T-cell (primary cell): ENCODE data around the gene DLG1. TPM values are rescaled to one million over a fixed set of nuclear protein-coding genes. Genes with fewer than 3 reads are reported as not detected.
"Not testable (repeated sequence)": the region's sequence is repeated elsewhere in the genome, so short reads cannot be mapped to it uniquely, and the experiment has no call there.

ENCODE experiments used
- ATAC-seq, 4 experiments: fragments of 200-7000 bp in 3 of 4; fragments of 150-1000 bp in 1 of 4; cut with Tn5 transposase; replicated peaks in 1 of 4; 1 replicate in 3 of 4; 2 replicates in 1 of 4; pipeline ENCODE4 v1.10.0; 2021; ENCODE audit warnings: moderate library complexity in 3 of 4, mild to moderate bottlenecking in 2 of 4, moderate number of reproducible peaks in 1 of 4
- CTCF ChIA-PET, 2 donors: fragments of 300-600 bp; sonication (Branson Sonifier 250); formaldehyde crosslinking; loops; one replicate each; lab custom pipeline; 2022; ENCODE audit warnings: antibody characterized with exemption in 2 of 2; lab: Charles Lee
- POLR2A ChIA-PET, 2 donors: fragments of 300-600 bp; sonication (Branson Sonifier 250); formaldehyde crosslinking; loops; one replicate each; lab custom pipeline; 2022; ENCODE audit warnings: antibody characterized with exemption in 2 of 2; lab: Charles Lee
- DNase-seq, 35 experiments: peaks; one replicate each; pipeline versions ENCODE4 v3.0.0 to v3.0.0-alpha.2; 2013 to 2023
- H3K27ac ChIP-seq: one replicate; pipeline ENCODE4 v1.5.1; 2013; ENCODE audit warnings: low read length
- H3K27me3 ChIP-seq, 2 experiments: replicated peaks in 1 of 2; 1 replicate in 1 of 2; 2 replicates in 1 of 2; pipeline versions ENCODE4 v1.6.1 to v1.7.0; 2013; ENCODE audit warnings: low read length in 1 of 2, mixed read lengths in 1 of 2; ENCODE audit not compliant: control insufficient read depth in 2 of 2, insufficient read depth in 2 of 2; ENCODE audit errors: extremely low read depth in 1 of 2
- H3K36me3 ChIP-seq, 2 donors: 1 replicate in 1 of 2; 2 replicates in 1 of 2; pipeline versions ENCODE4 v1.6.1 to v1.7.0; 2013; ENCODE audit warnings: low read length in 1 of 2; ENCODE audit not compliant: control insufficient read depth in 2 of 2, insufficient read depth in 1 of 2; ENCODE audit errors: extremely low read depth in 1 of 2
- H3K4me1 ChIP-seq, 2 experiments: 1 replicate in 1 of 2; 2 replicates in 1 of 2; pipeline versions ENCODE4 v1.6.1 to v1.7.0; 2013; ENCODE audit warnings: low read length in 2 of 2, mixed read lengths in 1 of 2; ENCODE audit not compliant: insufficient read depth in 2 of 2, control insufficient read depth in 1 of 2; ENCODE audit errors: extremely low read depth in 1 of 2
- H3K4me3 ChIP-seq, 2 donors: 1 replicate in 1 of 2; 2 replicates in 1 of 2; pipeline versions ENCODE4 v1.5.1 to v1.7.0; 2013; ENCODE audit warnings: mild to moderate bottlenecking in 2 of 2, low read length in 1 of 2, moderate library complexity in 1 of 2; ENCODE audit not compliant: control insufficient read depth in 1 of 2; ENCODE audit errors: extremely low read depth in 1 of 2
- H3K9me3 ChIP-seq: 2 replicates; pipeline ENCODE4 v1.7.0; 2013
- H3K27ac Mint-ChIP-seq, 2 donors: one replicate each; pipeline ENCODE4 v1.8.0; 2020 to 2021; ENCODE audit warnings: mild to moderate bottlenecking in 2 of 2, mixed read lengths in 2 of 2
- H3K27me3 Mint-ChIP-seq, 2 donors: one replicate each; pipeline ENCODE4 v1.8.0; 2021 to 2022; ENCODE audit warnings: mixed read lengths in 2 of 2
- H3K36me3 Mint-ChIP-seq: one replicate; pipeline ENCODE4 v1.8.0; 2021; ENCODE audit warnings: mixed read lengths
- H3K4me1 Mint-ChIP-seq, 3 donors: one replicate each; pipeline ENCODE4 v1.8.0; 2020 to 2022; ENCODE audit warnings: mixed read lengths in 3 of 3, mild to moderate bottlenecking in 1 of 3
- H3K4me3 Mint-ChIP-seq, 3 donors: one replicate each; pipeline ENCODE4 v1.8.0; 2020 to 2022; ENCODE audit warnings: mild to moderate bottlenecking in 3 of 3, mixed read lengths in 3 of 3, moderate library complexity in 3 of 3
- H3K9me3 Mint-ChIP-seq, 3 donors: one replicate each; pipeline ENCODE4 v1.8.0; 2020 to 2022; ENCODE audit warnings: mixed read lengths in 3 of 3
- WGBS: methylation state at CpG from one replicate; pipeline ENCODE4 v1.1.5; 2013; ENCODE audit warnings: missing lambda C conversion rate; ENCODE audit not compliant: insufficient coverage; 5-methylcytosine and 5-hydroxymethylcytosine counted together
- total RNA-seq, 35 experiments: library from RNA in 6 of 35; stranded (reverse) in 6 of 35; fragments of 120-200 nt in 1 of 35; gene quantifications; one replicate each; pipeline versions ENCODE4 v1.2.1 to v1.2.4 and lab custom pipeline; 2013 to 2026

DLG1 gene
- total RNA-seq, 5 donors from 2014 or later (not counting 1 experiment from before 2014, with no cell fraction given) = 65.5 to 96.5 (median 68.4) TPM

DNA sequence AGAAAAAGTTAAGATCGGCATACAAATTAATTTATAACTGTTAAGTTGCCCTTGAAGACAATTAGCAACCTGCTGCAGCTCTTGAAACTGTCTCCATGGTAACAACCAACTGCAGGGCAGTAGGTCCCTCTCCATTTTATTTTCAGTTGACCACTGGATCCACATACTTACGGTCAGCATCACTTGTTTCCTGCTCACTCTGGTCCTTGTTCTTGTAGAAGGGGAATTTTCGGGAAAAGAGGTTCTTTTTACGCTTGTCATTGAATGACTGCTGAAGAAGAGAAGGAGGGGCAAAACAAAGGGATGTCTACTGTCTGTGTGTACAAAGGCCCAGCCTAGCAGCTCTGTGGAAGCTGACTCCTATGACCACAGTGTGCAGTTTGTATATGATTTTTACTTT, 222.0 kb downstream of the DLG1 start:
- no peak for DNase-seq
- Histone ChIP-seq H3K27me3 (no peaks in the 10 kb centered on the region), H3K4me1 (no peaks in the 10 kb centered on the region), H3K4me3 (no peak overlapping the region), H3K9me3 (no peaks in the 10 kb centered on the region), H3K36me3 (no peaks in the 10 kb centered on the region), H3K27ac (no peak overlapping the region)
- Mint-ChIP-seq H3K36me3 (peaks cover 29% of the 10 kb centered on the region), H3K9me3 (no peaks in the 10 kb centered on the region), H3K27ac (no peak overlapping the region), H3K27me3 (no peaks in the 10 kb centered on the region), H3K4me1 (no peaks in the 10 kb centered on the region), H3K4me3 (no peak overlapping the region)
- no CpG with 5 or more reads among the region's 4 CpGs for WGBS
- POLR2A ChIA-PET = interaction anchor here in 1 of 2 donors (0.6 kb wide), 1 partner anchor 227 kb away, joined by 3 read pairs; no protein-coding TSS in a partner anchor
- ATAC-seq = no peak
- CTCF ChIA-PET = no interaction called here

DNA sequence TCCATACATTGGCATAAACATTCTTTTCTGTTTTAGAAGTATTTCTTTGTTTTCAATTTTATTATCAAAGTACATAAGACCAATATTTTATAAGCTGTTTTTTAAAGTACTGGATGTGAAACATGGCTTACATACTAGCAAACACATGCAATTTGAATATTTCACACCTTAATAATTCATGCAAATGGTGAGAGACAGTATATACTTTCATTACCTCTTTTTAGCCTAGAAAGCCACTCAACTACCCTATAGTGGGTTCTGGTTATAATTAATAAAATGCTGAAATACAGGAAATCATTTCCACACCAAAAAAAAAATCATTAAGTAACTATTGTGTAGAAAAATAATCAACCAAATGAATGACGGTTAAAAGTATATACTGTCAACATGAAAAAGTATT, 230.3 kb downstream of the DLG1 start:
- peaks cover 21% of the 10 kb centered on the region for H3K36me3 Mint-ChIP-seq
- ChIA-PET POLR2A (no interaction called here), CTCF (no interaction called here)
- no peaks in the 10 kb centered on the region for H3K27me3 Mint-ChIP-seq
- no peaks in the 10 kb centered on the region for H3K9me3 ChIP-seq
- peaks cover 0 to 17% of the 10 kb centered on the region in 2 donors for H3K36me3 ChIP-seq
- no peak for DNase-seq
- H3K4me1 Mint-ChIP-seq = no peaks in the 10 kb centered on the region
- H3K27me3 ChIP-seq = no peaks in the 10 kb centered on the region
- no peak overlapping the region for H3K4me3 Mint-ChIP-seq
- H3K27ac ChIP-seq = no peak overlapping the region
- no peak overlapping the region for H3K27ac Mint-ChIP-seq
- no peaks in the 10 kb centered on the region for H3K4me1 ChIP-seq
- ATAC-seq = no peak
- no peak overlapping the region for H3K4me3 ChIP-seq
- WGBS = no CpG with 5 or more reads among the region's 1 CpG
- H3K9me3 Mint-ChIP-seq = no peaks in the 10 kb centered on the region

DNA sequence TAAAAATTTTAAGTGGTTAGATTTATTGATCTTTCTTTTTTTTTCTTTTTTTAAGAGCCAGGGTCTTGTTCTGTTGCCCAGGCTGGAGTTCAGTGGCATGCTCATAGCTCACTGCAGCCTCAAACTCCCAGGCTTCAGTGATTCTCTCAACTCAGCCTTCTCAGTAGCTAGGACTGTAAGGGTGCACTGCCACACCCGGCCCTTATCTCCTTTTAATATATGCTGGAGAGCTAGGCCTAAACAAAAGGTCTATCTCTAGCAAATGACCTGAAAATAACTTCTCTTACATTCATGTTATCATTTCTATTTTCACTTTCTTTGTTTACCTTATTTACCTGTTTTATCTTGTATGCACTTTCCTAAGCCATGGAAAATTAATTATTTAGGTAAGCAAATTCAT, 233.6 kb downstream of the DLG1 start:
- no peaks in the 10 kb centered on the region for H3K9me3 Mint-ChIP-seq
- DNase-seq = no peak

DNA sequence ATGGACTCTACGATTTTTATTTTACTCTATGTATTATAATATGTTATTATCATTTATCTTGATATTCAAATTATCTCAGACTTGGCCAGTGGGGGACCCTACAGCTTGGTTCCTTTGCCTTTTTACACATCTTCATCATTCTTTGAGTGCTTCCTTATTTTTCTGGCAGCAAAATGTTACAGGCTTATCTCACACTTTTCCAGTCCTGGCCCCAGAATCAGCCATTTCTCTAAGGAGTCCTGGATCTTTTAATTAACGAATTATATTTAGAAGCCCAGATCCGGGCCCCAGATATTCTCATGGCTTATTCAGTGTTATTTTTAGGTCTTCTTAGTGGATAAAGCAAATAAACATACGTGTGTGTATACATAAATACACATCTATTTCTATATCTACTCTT, 236.0 kb downstream of the DLG1 start:
- Histone ChIP-seq H3K27ac (no peak overlapping the region), H3K9me3 (no peaks in the 10 kb centered on the region), H3K4me1 (no peaks in the 10 kb centered on the region), H3K4me3 (no peak overlapping the region), H3K36me3 (peaks cover 0 to 42% of the 10 kb centered on the region in 2 donors), H3K27me3 (no peaks in the 10 kb centered on the region)
- Mint-ChIP-seq H3K9me3 (no peaks in the 10 kb centered on the region), H3K27ac (no peak overlapping the region), H3K27me3 (no peaks in the 10 kb centered on the region), H3K4me3 (no peak overlapping the region), H3K36me3 (peaks cover 48% of the 10 kb centered on the region), H3K4me1 (no peaks in the 10 kb centered on the region)
- WGBS = no CpG with 5 or more reads among the region's 4 CpGs
- ChIA-PET CTCF (interaction anchor here in 1 of 2 donors (0.7 kb wide), 1 partner anchor 82 kb away, joined by 3 read pairs; no protein-coding TSS in a partner anchor), POLR2A (no interaction called here)
- ATAC-seq (no peak), DNase-seq (no peak)

More for the DNA sequence above, 233.6 kb downstream of the DLG1 start:
- Histone ChIP-seq H3K27me3 (no peaks in the 10 kb centered on the region), H3K9me3 (no peaks in the 10 kb centered on the region), H3K4me1 (no peaks in the 10 kb centered on the region), H3K27ac (no peak overlapping the region), H3K4me3 (no peak overlapping the region), H3K36me3 (peaks cover 0 to 28% of the 10 kb centered on the region in 2 donors)
- H3K4me3 Mint-ChIP-seq = no peak overlapping the region
- WGBS = 100% methylated on average over 1 of the region's 1 CpG
- H3K27me3 Mint-ChIP-seq = no peaks in the 10 kb centered on the region
- H3K36me3 Mint-ChIP-seq = peaks cover 28% of the 10 kb centered on the region
- POLR2A ChIA-PET = no interaction called here
- no peaks in the 10 kb centered on the region for H3K4me1 Mint-ChIP-seq
- CTCF ChIA-PET = no interaction called here
- H3K27ac Mint-ChIP-seq = no peak overlapping the region
- no peak for ATAC-seq

DNA sequence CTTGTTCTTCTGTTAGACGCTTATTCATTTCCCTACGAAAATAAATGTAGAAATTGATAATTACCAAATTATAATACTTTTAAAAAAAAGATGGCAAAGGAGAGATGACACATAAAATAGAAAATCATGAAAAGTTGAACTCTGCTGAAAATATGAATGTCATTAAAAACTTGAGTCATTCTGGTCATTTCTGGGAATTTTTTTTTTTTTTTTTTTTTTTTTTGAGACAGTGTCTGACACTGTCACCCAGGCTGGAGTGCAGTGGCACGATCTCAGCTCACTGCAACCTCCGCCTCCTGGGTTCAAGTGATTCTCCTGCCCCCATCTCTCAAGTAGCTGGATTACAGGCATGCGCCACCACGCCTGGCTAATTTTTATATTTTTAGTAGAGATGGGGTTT, 246.8 kb downstream of the DLG1 start:
- peaks cover 51% of the 10 kb centered on the region for H3K36me3 Mint-ChIP-seq
- ATAC-seq, H3K4me1 ChIP-seq, POLR2A ChIA-PET, H3K4me3 Mint-ChIP-seq, H3K27me3 Mint-ChIP-seq, H3K9me3 Mint-ChIP-seq, H3K27ac ChIP-seq, H3K9me3 ChIP-seq, H3K4me1 Mint-ChIP-seq, DNase-seq, H3K27ac Mint-ChIP-seq, H3K27me3 ChIP-seq, H3K4me3 ChIP-seq: not testable (repeated sequence)
- WGBS = no CpG with 5 or more reads among the region's 6 CpGs
- CTCF ChIA-PET = interaction anchor here in 1 of 2 donors (0.7 kb wide), 1 partner anchor 9 kb away, joined by 3 read pairs; no protein-coding TSS in a partner anchor
- peaks cover 16 to 18% of the 10 kb centered on the region in 2 donors for H3K36me3 ChIP-seq

DNA sequence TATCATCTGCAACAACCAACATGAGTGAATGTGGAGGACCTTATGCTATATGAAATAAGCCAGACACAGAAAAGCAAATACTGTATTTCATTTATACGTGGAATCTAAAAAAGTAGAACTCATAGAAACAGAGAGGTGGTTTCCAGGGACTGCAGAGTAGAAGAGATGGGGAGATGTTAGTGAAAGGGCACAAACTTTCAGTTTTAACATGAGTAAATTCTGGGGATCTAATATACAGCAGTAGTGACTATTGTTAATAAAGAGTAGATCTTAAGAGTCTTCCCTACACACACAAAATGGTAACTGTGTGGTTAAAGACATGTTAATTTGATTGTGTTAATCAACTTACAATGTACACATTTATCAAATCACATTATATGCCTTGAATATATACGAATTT, 247.9 kb downstream of the DLG1 start:
- Histone ChIP-seq H3K9me3 (no peaks in the 10 kb centered on the region), H3K4me1 (no peaks in the 10 kb centered on the region), H3K36me3 (peaks cover 14 to 20% of the 10 kb centered on the region in 2 donors), H3K4me3 (no peak overlapping the region), H3K27ac (no peak overlapping the region), H3K27me3 (no peaks in the 10 kb centered on the region)
- Mint-ChIP-seq H3K4me1 (peaks cover 0 to 2% (median 0%) of the 10 kb centered on the region in 3 donors), H3K4me3 (no peak overlapping the region), H3K27ac (peak overlapping the region in 1 of 2 donors; percentile 4), H3K9me3 (no peaks in the 10 kb centered on the region), H3K36me3 (peaks cover 51% of the 10 kb centered on the region), H3K27me3 (no peaks in the 10 kb centered on the region)
- ChIA-PET POLR2A (no interaction called here), CTCF (no interaction called here)
- WGBS = no CpG with 5 or more reads among the region's 2 CpGs
- ATAC-seq (no peak), DNase-seq (no peak)

DNA sequence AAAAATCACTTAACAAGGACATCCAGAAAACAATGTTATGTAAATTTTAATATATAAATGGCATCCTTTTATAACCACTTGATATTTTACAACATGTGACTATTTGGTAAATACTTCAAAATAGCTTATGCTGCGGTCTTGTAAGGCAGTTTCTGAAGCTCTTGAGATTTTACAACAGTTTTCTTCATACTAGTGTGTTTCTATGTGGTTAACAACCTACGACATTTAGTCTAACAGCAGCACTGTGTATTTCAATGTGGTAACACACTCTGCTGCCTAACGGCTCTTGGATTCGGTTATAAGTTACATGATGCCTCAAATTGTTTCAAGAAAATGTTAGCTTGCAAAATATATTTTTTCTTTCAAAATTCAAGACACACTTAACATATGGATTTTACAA, 255.9 kb downstream of the DLG1 start:
- Mint-ChIP-seq H3K4me3 (no peak overlapping the region), H3K4me1 (no peaks in the 10 kb centered on the region), H3K9me3 (no peaks in the 10 kb centered on the region), H3K27me3 (no peaks in the 10 kb centered on the region), H3K36me3 (peaks cover 22% of the 10 kb centered on the region), H3K27ac (no peak overlapping the region)
- no peaks in the 10 kb centered on the region for H3K4me1 ChIP-seq
- H3K36me3 ChIP-seq = peaks cover 0 to 16% of the 10 kb centered on the region in 2 donors
- no peaks in the 10 kb centered on the region for H3K27me3 ChIP-seq
- POLR2A ChIA-PET = no interaction called here
- no peak for DNase-seq
- H3K4me3 ChIP-seq = no peak overlapping the region
- WGBS = no CpG with 5 or more reads among the region's 4 CpGs
- CTCF ChIA-PET = interaction anchor here in 1 of 2 donors (0.6 kb wide), 1 partner anchor 10 kb away, joined by 3 read pairs; no protein-coding TSS in a partner anchor
- no peak for ATAC-seq
- no peak overlapping the region for H3K27ac ChIP-seq
- H3K9me3 ChIP-seq = no peaks in the 10 kb centered on the region
